PC-9 (cell line): ENCODE results near the gene RASD2. TPM values are rescaled to one million over a fixed set of nuclear protein-coding genes. Genes with fewer than 3 reads are reported as not detected.
"Not testable (repeated sequence)": the region's sequence is repeated elsewhere in the genome, so short reads cannot be mapped to it uniquely, and the experiment has no call there.

ENCODE experiments used
- Bru-seq: library from RNA; stranded (reverse); fragments of 400-500 nt; gene quantifications from one replicate; lab custom pipeline; 2021; lab: Mats Ljungman, UMichigan
- BruChase-seq, 2 experiments: library from RNA; stranded (reverse); fragments of 400-500 nt; gene quantifications; one replicate each; lab custom pipeline; 2021; lab: Mats Ljungman, UMichigan
- BruUV-seq: library from RNA; stranded (reverse); fragments of 400-500 nt; replicated peaks from 2 replicates; lab custom pipeline; 2021; lab: Mats Ljungman, UMichigan
- CTCF ChIA-PET: fragments of 300-600 bp; sonication (Branson Sonifier 250); formaldehyde crosslinking; loops from one replicate; lab custom pipeline; 2022; ENCODE audit warnings: antibody characterized with exemption; lab: Charles Lee
- POLR2A ChIA-PET: fragments of 300-600 bp; sonication (Branson Sonifier 250); formaldehyde crosslinking; loops from one replicate; lab custom pipeline; 2022; ENCODE audit warnings: antibody characterized with exemption; ENCODE audit not compliant: unreplicated experiment; lab: Charles Lee
- DNase-seq, 2 experiments: peaks; one replicate each; pipeline versions ENCODE4 v3.0.0 to v3.0.0-alpha.2; 2015 to 2022; ENCODE audit warnings: mixed read lengths in 1 of 2
- H2AFZ ChIP-seq: fragments of 200-600 bp; sonication (generic); 2 replicates; pipeline ENCODE4 v1.8.1; 2017; ENCODE audit warnings: antibody characterized with exemption
- H3F3A ChIP-seq: fragments of 200-600 bp; sonication (generic); 2 replicates; pipeline ENCODE4 v1.8.1; 2017; ENCODE audit warnings: antibody characterized with exemption, mild to moderate bottlenecking, low read depth; ENCODE audit not compliant: insufficient read depth
- H3K27ac ChIP-seq: fragments of 200-600 bp; sonication (generic); 2 replicates; pipeline ENCODE4 v1.6.1; 2016; ENCODE audit warnings: mixed run types
- H3K27me3 ChIP-seq: fragments of 200-600 bp; sonication (generic); 2 replicates; pipeline ENCODE4 v1.6.1; 2016; ENCODE audit warnings: low read depth, mixed run types; ENCODE audit not compliant: insufficient read depth
- H3K36me3 ChIP-seq: fragments of 200-600 bp; sonication (generic); 2 replicates; pipeline ENCODE4 v1.6.1; 2016; ENCODE audit warnings: low read depth, mixed run types
- H3K4me1 ChIP-seq: fragments of 200-600 bp; sonication (generic); replicated peaks from 2 replicates; pipeline ENCODE4 v1.6.1; 2016; ENCODE audit warnings: mixed run types; ENCODE audit not compliant: insufficient read depth
- H3K4me2 ChIP-seq: fragments of 200-600 bp; sonication (generic); 2 replicates; pipeline ENCODE4 v1.6.1; 2017; ENCODE audit warnings: mixed run types
- H3K4me3 ChIP-seq: fragments of 200-600 bp; sonication (generic); 2 replicates; pipeline ENCODE4 v1.6.1; 2016; ENCODE audit warnings: mixed run types
- H3K79me2 ChIP-seq: fragments of 200-600 bp; sonication (generic); 2 replicates; pipeline ENCODE4 v1.6.1; 2017; ENCODE audit warnings: low read depth, mixed run types
- H3K9me2 ChIP-seq: fragments of 200-600 bp; sonication (generic); 2 replicates; pipeline ENCODE4 v1.8.1; 2017; ENCODE audit warnings: mild to moderate bottlenecking; ENCODE audit not compliant: insufficient read depth
- H3K9me3 ChIP-seq: fragments of 200-600 bp; sonication (generic); 2 replicates; pipeline ENCODE4 v1.8.1; 2016; ENCODE audit warnings: low read depth; ENCODE audit not compliant: insufficient read depth
- H4K20me1 ChIP-seq: fragments of 200-600 bp; sonication (generic); 2 replicates; pipeline ENCODE4 v1.8.1; 2017; ENCODE audit not compliant: insufficient read depth
- CTCF ChIP-seq: fragments of 200-600 bp; sonication (generic); conservative IDR thresholded peaks from 2 replicates; pipeline ENCODE4 v1.6.1; 2017; ENCODE audit warnings: mixed run types, antibody characterized with exemption, mild to moderate bottlenecking, moderate library complexity
- EZH2 ChIP-seq: fragments of 200-600 bp; sonication (generic); IDR thresholded peaks from 2 replicates; pipeline ENCODE4 v1.8.0; 2017; ENCODE audit warnings: antibody characterized with exemption, low read depth
- intact Hi-C: fragments of 100-400 bp; cut with micrococcal nuclease; formaldehyde crosslinking; loops from one replicate; pipeline ENCODE4 v1.10.0; 2022; ENCODE audit not compliant: unreplicated experiment
- long read RNA-seq: library from polyadenylated mRNA; stranded (forward); transcript quantifications from one replicate; pipeline ENCODE4 v2.0.0, GENCODE V29; 2022
- total RNA-seq: library from RNA; stranded (reverse); gene quantifications from 2 replicates; pipeline ENCODE4 v1.2.3, GENCODE V29; 2021

Gene RASD2
- total RNA-seq (0.70 and 0.95 TPM in 2 replicates), Bru-seq, nascent RNA (percentile 17 among the genes with signal in this experiment), BruChase-seq, experiment 1, labeled RNA remaining after a 2-hour chase (percentile 20 among the genes with signal in this experiment), BruChase-seq, experiment 2, labeled RNA remaining after a 6-hour chase (percentile 13 among the genes with signal in this experiment)
- long read RNA-seq, partial matches to known transcripts, result 0 of 1 reads
- long read RNA-seq, other reads (novel, unspliced or antisense), result 0 of 1 reads

- Histone ChIP-seq H3K4me2 (peak within 1 kb of the TSS; percentile 99), H4K20me1 (no peaks in the 10 kb centered on the region), H3K27me3 (no peaks in the 10 kb centered on the region), H3K79me2 (no peaks in the 10 kb centered on the region), H3K4me3 (peak within 1 kb of the TSS; percentile 90), H3K27ac (no peak within 1 kb of the TSS), H3K36me3 (no peaks in the 10 kb centered on the region), H3K9me3 (no peaks in the 10 kb centered on the region), H3K9me2 (no peaks in the 10 kb centered on the region), H3K4me1 (peaks cover 26% of the 10 kb centered on the region), H2AFZ (peak within 1 kb of the TSS; percentile 92), H3F3A (peaks cover 34% of the 10 kb centered on the region)
- TF ChIP-seq EZH2, result no peak
- no peak; the same call in 1 of the 2 replicates for TF ChIP-seq CTCF
- BruUV-seq, result no TSS peak
- ChIA-PET POLR2A (interaction anchor here (0.6 kb wide), 1 partner anchor 1235 kb away, joined by 5 read pairs; the partner anchor contains the start of gene IFT27), CTCF (no interaction called here)
- peak; percentile 43 to 63 for DNase-seq
- intact Hi-C loops, result loop anchor here (2.0 kb wide), 1 partner anchor 28 kb away; no protein-coding TSS in a partner anchor
Observed at GRCh38 chr22:35540595-35541253, at the start of gene RASD2. Gene RASD2 (plus strand): TSS chr22:35540831. CDS start chr22:35546810, 5,979 bp downstream.

DNA sequence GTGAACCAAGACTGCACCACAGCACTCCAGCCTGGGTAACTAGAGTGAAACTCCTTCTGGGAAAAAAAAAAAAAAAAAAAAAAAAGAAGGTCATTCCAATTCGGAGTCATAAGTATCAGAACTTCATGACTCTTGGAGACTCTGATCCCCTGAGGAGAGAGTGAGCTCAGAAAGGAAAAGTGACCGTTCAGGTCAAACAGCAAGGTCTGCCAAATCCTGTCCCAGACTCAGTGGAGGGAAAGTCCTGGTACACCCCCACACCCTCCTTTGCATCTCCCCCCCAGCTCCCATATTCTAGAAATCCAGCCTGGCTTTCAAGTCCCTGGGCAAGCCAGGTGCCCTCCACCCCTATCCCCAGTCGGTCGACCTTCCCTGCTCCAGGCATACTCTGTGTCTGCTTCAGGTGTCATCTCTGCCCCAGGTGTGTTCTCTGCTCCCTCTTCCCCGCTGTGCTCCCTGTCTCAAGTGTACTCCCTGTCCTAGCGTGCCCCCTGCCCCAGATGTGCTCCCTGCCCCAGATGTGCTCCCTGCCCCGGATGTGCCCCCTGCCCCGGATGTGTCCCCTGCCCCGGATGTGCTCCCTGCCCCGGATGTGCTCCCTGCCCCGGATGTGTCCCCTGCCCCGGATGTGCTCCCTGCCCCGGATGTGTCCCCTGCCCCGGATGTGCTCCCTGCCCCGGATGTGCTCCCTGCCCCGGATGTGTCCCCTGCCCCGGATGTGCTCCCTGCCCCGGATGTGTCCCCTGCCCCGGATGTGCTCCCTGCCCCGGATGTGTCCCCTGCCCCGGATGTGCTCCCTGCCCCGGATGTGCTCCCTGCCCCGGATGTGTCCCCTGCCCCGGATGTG lies 49.3 kb upstream of the RASD2 start:
- POLR2A ChIA-PET, result interaction anchor here (0.7 kb wide), 1 partner anchor 238 kb away, joined by 6 read pairs; no protein-coding TSS in a partner anchor
- H3K4me2 ChIP-seq, result peak overlapping the region; percentile 45; the same call in 1 of the 2 replicates
- BruUV-seq, H3K36me3 ChIP-seq, H3K4me3 ChIP-seq, H3K27me3 ChIP-seq, H4K20me1 ChIP-seq, H3K9me2 ChIP-seq, DNase-seq, H3K4me1 ChIP-seq, H3K79me2 ChIP-seq, H3K9me3 ChIP-seq: not testable (repeated sequence)
- peaks cover 26% of the 10 kb centered on the region for H3F3A ChIP-seq
- peak overlapping the region; percentile 23; the same call in 1 of the 2 replicates for H3K27ac ChIP-seq
- intact Hi-C loops, result loop anchor here (10.0 kb wide), 1 partner anchor 74 kb away; no protein-coding TSS in a partner anchor
- CTCF ChIA-PET, result interaction anchor here (0.6 kb wide), 1 partner anchor 60 kb away, joined by 10 read pairs; no protein-coding TSS in a partner anchor
- peak overlapping the region; percentile 61; the same call in 1 of the 2 replicates for H2AFZ ChIP-seq

DNA sequence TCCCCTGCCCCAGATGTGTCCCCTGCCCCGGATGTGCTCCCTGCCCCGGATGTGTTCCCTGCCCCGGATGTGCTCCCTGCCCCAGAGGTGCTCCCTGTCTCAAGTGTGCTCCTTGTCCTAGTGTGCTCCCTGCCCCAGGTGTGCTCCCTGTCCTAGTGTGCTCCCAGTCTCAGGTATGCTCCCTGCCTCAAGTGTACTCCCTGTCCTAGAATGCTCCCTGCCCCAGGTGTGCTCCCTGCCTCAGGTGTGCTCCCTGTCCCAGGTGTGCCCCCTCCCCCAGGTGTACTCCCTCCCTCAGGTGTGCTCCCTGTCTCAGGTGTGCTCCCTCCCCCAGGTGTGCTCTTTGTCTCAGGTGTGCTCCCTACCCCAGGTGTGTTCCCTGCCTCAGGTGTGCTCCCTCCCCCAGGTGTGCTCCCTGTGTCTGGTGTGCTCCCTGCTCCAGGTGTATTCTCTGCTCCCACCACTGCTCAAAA lies 48.7 kb upstream of the RASD2 start:
- no peaks in the 10 kb centered on the region for H3K9me3 ChIP-seq
- no peaks in the 10 kb centered on the region for H3K27me3 ChIP-seq
- ChIA-PET CTCF (no interaction called here), POLR2A (no interaction called here)
- H3K27ac ChIP-seq, result peak overlapping the region; percentile 36; the same call in 1 of the 2 replicates
- peaks cover 9% of the 10 kb centered on the region; the same call in 1 of the 2 replicates for H3K4me1 ChIP-seq
- 0 out of 2 replicates have a peak overlapping the region, but pooled peaks have one; percentile 29 for H3K4me3 ChIP-seq
- intact Hi-C loops, result loop anchor here (10.0 kb wide), 1 partner anchor 73 kb away; no protein-coding TSS in a partner anchor
- no peaks in the 10 kb centered on the region for H3K79me2 ChIP-seq
- H4K20me1 ChIP-seq, result no peaks in the 10 kb centered on the region
- H3K36me3 ChIP-seq, result no peaks in the 10 kb centered on the region
- H3K9me2 ChIP-seq, result no peaks in the 10 kb centered on the region
- no TSS peak for BruUV-seq
- H2AFZ ChIP-seq, result peak overlapping the region; percentile 54; the same call in 1 of the 2 replicates
- peaks cover 26% of the 10 kb centered on the region for H3F3A ChIP-seq
- no peak for DNase-seq
- peak overlapping the region; percentile 39; the same call in 1 of the 2 replicates for H3K4me2 ChIP-seq
- TF ChIP-seq CTCF (no peak), EZH2 (no peak)
